ENCODE data around the gene ZNF664. TPM values are rescaled to one million over a fixed set of nuclear protein-coding genes. Genes with fewer than 3 reads are reported as not detected.

ZNF664 gene
- total and polyA plus RNA-seq, 9 of the 15 experiments (the other 6 are each of a cell fraction or from before 2014, with no cell fraction given) = 3.3 to 101 (median 63.6) TPM

DNA sequence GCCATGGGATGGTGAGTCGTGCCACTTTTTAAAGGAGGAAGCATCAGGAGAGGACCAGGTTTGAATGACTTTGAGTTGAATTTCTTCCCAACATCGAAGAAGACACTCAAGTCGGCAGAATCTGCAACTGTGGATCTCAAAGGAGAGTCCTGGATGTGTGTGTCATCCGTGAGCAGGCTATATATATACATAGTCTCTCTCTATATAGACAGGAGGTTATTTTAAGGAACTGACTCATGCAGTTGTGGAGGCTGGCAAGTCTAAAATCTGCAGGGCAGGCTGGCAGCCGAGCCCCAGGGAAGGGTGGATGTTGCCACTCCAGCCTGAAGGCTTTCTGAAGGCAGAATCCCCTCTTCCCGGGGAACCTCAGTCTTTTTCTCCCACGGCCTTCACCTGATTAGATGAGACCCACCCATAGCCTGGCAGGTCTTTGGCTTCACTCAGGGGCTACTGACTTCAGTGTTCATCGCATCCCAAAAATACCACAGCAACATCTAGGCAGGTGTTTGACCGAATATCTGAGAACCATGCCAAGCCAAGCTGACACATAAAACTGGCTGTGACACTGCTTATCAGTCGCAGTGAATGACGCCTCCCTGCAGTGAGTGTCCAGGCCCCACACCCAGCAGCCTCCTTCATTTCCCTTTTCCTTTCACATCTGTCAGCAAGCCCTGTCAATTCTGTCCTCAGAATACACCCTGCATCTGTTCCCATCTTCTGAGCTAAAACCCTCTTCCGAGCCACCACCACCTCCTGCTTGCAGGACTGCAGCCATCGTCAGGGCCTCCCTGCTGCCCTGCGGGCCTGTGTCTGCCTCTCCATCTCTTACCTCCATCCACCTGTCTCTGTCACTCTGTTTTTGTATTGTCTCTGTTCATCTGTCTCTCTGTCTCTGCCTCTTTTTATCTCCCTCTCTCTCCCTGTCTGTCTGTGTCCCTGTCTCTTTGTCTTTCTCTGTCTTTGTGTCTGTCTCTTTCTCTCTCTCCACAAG, 54.0 kb downstream of the ZNF664 start (continued):
- TF ChIP-seq HDAC6 (IDR thresholded peaks at IDR 0.05; ENCODE audit: low read depth, low read length) (no peak), TAF7 (tag; IDR thresholded peaks at IDR 0.05) (no peak), GATAD2B (IDR thresholded peaks at IDR 0.05; ENCODE audit: borderline replicate concordance) (no peak), HDAC1 (IDR thresholded peaks at IDR 0.05) (no peak), ATF1 (CRISPR knock-in tag; IDR thresholded peaks at IDR 0.05) (no peak), ATF1 (tag; IDR thresholded peaks at IDR 0.05) (peak; percentile 34), NCOR1 (IDR thresholded peaks at IDR 0.05) (no peak), YBX1 (IDR thresholded peaks at IDR 0.05) (no peak), L3MBTL2 (IDR thresholded peaks at IDR 0.05) (no peak), POLR3A (IDR thresholded peaks at IDR 0.05; ENCODE audit: borderline replicate concordance, extremely low read depth, insufficient read depth, insufficient read length) (no peak), ZKSCAN1 (IDR thresholded peaks at IDR 0.05; ENCODE audit: low read depth, low read length) (no peak), BCL6 (CRISPR knock-in tag; IDR thresholded peaks at IDR 0.05) (no peak), SIRT6 (IDR thresholded peaks at IDR 0.05; ENCODE audit: low read depth, low read length) (no peak), ZNF134 (CRISPR knock-in tag; conservative IDR thresholded peaks at IDR 0.05) (peak; percentile 99), GTF2F1 (IDR thresholded peaks at IDR 0.05; ENCODE audit: low read depth, low read length) (no peak), PYGO2 (tag; IDR thresholded peaks at IDR 0.05) (no peak), TAF9B (IDR thresholded peaks at IDR 0.05; ENCODE audit: partially characterized antibody) (no peak), ZNF561 (CRISPR knock-in tag; conservative IDR thresholded peaks at IDR 0.05) (no peak), ZNF408 (CRISPR knock-in tag; IDR thresholded peaks at IDR 0.05; ENCODE audit: low read depth) (no peak), ARID1B (IDR thresholded peaks at IDR 0.05) (peak; percentile 30; the same call in 1 of the 2 replicates)
- TF ChIP-seq, protein P1, sequence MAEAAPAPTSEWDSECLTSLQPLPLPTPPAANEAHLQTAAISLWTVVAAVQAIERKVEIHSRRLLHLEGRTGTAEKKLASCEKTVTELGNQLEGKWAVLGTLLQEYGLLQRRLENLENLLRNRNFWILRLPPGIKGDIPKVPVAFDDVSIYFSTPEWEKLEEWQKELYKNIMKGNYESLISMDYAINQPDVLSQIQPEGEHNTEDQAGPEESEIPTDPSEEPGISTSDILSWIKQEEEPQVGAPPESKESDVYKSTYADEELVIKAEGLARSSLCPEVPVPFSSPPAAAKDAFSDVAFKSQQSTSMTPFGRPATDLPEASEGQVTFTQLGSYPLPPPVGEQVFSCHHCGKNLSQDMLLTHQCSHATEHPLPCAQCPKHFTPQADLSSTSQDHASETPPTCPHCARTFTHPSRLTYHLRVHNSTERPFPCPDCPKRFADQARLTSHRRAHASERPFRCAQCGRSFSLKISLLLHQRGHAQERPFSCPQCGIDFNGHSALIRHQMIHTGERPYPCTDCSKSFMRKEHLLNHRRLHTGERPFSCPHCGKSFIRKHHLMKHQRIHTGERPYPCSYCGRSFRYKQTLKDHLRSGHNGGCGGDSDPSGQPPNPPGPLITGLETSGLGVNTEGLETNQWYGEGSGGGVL (CRISPR knock-in tag; IDR thresholded peaks at IDR 0.05) = no peak
- TF ChIP-seq, protein P2, sequence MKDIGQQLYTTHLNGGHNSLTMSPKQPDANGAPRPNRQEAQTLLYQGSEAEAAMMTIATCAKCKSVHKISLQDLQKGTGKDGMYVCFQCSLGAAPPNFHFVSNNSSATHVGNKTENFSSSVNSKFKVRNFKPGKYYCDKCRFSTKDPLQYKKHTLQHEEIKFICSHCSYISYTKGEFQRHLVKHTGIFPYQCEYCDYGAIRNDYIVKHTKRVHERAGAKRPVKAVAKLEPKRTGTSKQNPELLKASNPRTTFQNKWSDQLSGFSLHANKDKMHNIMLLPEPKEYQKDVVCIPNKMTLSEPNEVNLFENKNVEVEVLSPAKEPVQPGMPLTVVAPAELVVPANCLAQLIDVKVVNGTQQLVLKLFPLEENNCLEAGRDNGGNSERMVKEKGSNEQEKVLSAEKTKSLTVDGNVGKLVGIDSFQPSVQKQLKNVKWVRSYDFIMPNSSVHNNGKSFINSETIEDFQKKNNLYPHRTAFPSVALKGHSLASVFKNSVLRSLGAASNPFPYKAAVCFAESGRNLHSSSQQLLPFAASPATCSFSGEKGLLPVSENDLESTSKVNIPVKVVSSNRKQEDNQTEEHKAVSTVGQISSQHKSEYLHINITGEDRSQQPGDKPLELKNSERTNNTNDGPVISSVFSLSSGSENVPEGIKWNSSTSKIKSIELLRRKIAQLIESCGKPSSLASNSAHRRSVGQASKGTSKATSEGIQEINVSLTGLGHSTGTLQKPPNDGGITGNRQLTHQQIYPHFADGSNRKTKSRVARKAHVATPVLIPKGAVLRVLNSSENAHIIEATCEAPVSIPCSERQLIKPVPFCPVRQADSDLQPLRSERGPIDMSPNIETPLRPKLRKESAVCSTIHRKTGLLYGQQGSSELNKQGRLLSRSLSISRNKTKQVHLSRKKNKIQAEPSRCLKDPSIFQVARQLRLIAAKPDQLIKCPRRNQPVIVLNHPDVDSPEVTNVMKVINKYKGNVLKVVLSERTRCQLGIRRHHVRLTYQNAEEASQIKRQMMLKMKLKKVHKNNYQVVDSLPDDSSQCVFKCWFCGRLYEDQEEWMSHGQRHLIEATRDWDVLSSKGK (CRISPR knock-in tag; IDR thresholded peaks at IDR 0.05) = no peak
- TF ChIP-seq, protein P3, sequence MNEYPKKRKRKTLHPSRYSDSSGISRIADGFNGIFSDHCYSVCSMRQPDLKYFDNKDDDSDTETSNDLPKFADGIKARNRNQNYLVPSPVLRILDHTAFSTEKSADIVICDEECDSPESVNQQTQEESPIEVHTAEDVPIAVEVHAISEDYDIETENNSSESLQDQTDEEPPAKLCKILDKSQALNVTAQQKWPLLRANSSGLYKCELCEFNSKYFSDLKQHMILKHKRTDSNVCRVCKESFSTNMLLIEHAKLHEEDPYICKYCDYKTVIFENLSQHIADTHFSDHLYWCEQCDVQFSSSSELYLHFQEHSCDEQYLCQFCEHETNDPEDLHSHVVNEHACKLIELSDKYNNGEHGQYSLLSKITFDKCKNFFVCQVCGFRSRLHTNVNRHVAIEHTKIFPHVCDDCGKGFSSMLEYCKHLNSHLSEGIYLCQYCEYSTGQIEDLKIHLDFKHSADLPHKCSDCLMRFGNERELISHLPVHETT (CRISPR knock-in tag; conservative IDR thresholded peaks at IDR 0.05 in 1 of 2, IDR thresholded peaks at IDR 0.05 in 1 of 2) = no peak
